GM11168 (cell line): Measurements from ENCODE around the gene AMPH.

Experiments
- in situ Hi-C: fragments of 300-500 bp; cut with MboI; formaldehyde crosslinking; loops from one replicate; pipeline ENCODE4 v1.12.0; 2022; ENCODE audit warnings: low sequenced_read_pairs; ENCODE audit not compliant: unreplicated experiment

AMPH gene

GRCh38 chr7:38550836-38551235 is 80.3 kb downstream of the AMPH start:
- in situ Hi-C loops, result no loop called here

- in situ Hi-C loops, result no loop called here
Measured at GRCh38 chr7:38548605-38549004, 82.6 kb downstream of the AMPH start.

- in situ Hi-C loops, result no loop called here
Measured at GRCh38 chr7:38546763-38547162, 84.4 kb downstream of the AMPH start.

- in situ Hi-C loops, result no loop called here
Measured at GRCh38 chr7:38545977-38546376, 85.2 kb downstream of the AMPH start.

- in situ Hi-C loops, result no loop called here
Measured at GRCh38 chr7:38542156-38542555, 89.0 kb downstream of the AMPH start.

GRCh38 chr7:38541440-38541839 is 89.7 kb downstream of the AMPH start:
- in situ Hi-C loops, result no loop called here

- in situ Hi-C loops, result no loop called here
Measured at GRCh38 chr7:38539477-38540081, 91.6 kb downstream of the AMPH start.

GRCh38 chr7:38535073-38535472 is 96.1 kb downstream of the AMPH start:
- in situ Hi-C loops, result no loop called here

- in situ Hi-C loops, result no loop called here
Measured at GRCh38 chr7:38525857-38526256, 105.3 kb downstream of the AMPH start.

GRCh38 chr7:38524786-38525185 is 106.4 kb downstream of the AMPH start:
- in situ Hi-C loops, result no loop called here

GRCh38 chr7:38520741-38521140 is 110.4 kb downstream of the AMPH start:
- in situ Hi-C loops, result no loop called here

GRCh38 chr7:38518541-38518940 is 112.6 kb downstream of the AMPH start:
- in situ Hi-C loops, result no loop called here

- in situ Hi-C loops, result no loop called here
Measured at GRCh38 chr7:38512704-38513103, 118.5 kb downstream of the AMPH start.

GRCh38 chr7:38512291-38512690 is 118.9 kb downstream of the AMPH start:
- in situ Hi-C loops, result no loop called here

GRCh38 chr7:38507384-38507783 is 123.8 kb downstream of the AMPH start:
- in situ Hi-C loops, result no loop called here

GRCh38 chr7:38506756-38507155 is 124.4 kb downstream of the AMPH start:
- in situ Hi-C loops, result no loop called here

- in situ Hi-C loops, result no loop called here
Measured at GRCh38 chr7:38506004-38506403, 125.2 kb downstream of the AMPH start.

- in situ Hi-C loops, result no loop called here
Measured at GRCh38 chr7:38504684-38505083, 126.5 kb downstream of the AMPH start.

GRCh38 chr7:38502848-38503247 is 128.3 kb downstream of the AMPH start:
- in situ Hi-C loops, result no loop called here

GRCh38 chr7:38502289-38502688 is 128.9 kb downstream of the AMPH start:
- in situ Hi-C loops, result no loop called here

- in situ Hi-C loops, result no loop called here
Measured at GRCh38 chr7:38492010-38492409, 139.2 kb downstream of the AMPH start.

- in situ Hi-C loops, result no loop called here
Measured at GRCh38 chr7:38482521-38482920, 148.7 kb downstream of the AMPH start.

GRCh38 chr7:38481401-38481800 is 149.8 kb downstream of the AMPH start:
- in situ Hi-C loops, result no loop called here
